Prostate gland (tissue), 2 donors: ENCODE data around the gene CARD19. TPM values are rescaled to one million over a fixed set of nuclear protein-coding genes. Genes with fewer than 3 reads are reported as not detected.

ENCODE experiments used
- DNase-seq: peaks from one replicate; pipeline ENCODE4 v3.0.0-alpha.2; 2019; ENCODE audit warnings: low spot score
- H3K27ac ChIP-seq, 2 donors: fragments of 200-600 bp; sonication (generic); 2 replicates each; pipeline ENCODE4 v1.5.1; 2017 to 2019
- H3K27me3 ChIP-seq: fragments of 200-600 bp; sonication (generic); replicated peaks from 2 replicates; pipeline ENCODE4 v1.5.1; 2019; ENCODE audit not compliant: insufficient read depth
- H3K36me3 ChIP-seq, 2 donors: fragments of 200-600 bp; sonication (generic); 1 replicate in 1 of 2; 2 replicates in 1 of 2; pipeline versions ENCODE4 v1.5.1 to v1.8.1; 2017 to 2019
- H3K4me1 ChIP-seq: fragments of 200-600 bp; sonication (generic); replicated peaks from 2 replicates; pipeline ENCODE4 v1.5.1; 2019
- H3K4me3 ChIP-seq, 2 donors: fragments of 200-600 bp; sonication (generic); 2 replicates each; pipeline ENCODE4 v1.5.1; 2017 to 2019
- H3K9me3 ChIP-seq: fragments of 200-600 bp; sonication (generic); 2 replicates; pipeline ENCODE4 v1.5.1; 2017
- CTCF ChIP-seq, 4 experiments: fragments of 200-600 bp in 2 of 4; fragments of 450-650 bp in 2 of 4; sonication (generic) in 2 of 4; IDR thresholded peaks; 1 replicate in 3 of 4; 2 replicates in 1 of 4; pipeline ENCODE4 v1.5.1; 2016 to 2019; ENCODE audit warnings: antibody characterized with exemption in 4 of 4, mild to moderate bottlenecking in 2 of 4, moderate library complexity in 2 of 4
- POLR2A ChIP-seq: fragments of 450-650 bp; IDR thresholded peaks from one replicate; pipeline ENCODE4 v1.6.1; 2016; ENCODE audit warnings: antibody characterized with exemption, mild to moderate bottlenecking
- POLR2AphosphoS5 ChIP-seq: sonication (generic); formaldehyde crosslinking; IDR thresholded peaks from one replicate; pipeline ENCODE4 v1.6.1; 2017; ENCODE audit warnings: antibody characterized with exemption
- WGBS: methylation state at CpG from one replicate; pipeline ENCODE4 v1.1.5; 2018; 5-methylcytosine and 5-hydroxymethylcytosine counted together
- intact Hi-C: fragments of 100-400 bp; cut with DNase I; formaldehyde crosslinking; loops from one replicate; pipeline ENCODE4 v1.14.2; 2022
- total RNA-seq, 2 donors: library from RNA; depleted of rRNA; stranded (reverse); fragments of >200 nt; gene quantifications; one replicate each; pipeline ENCODE4 v1.1.0, GENCODE V29; 2016

CARD19 gene
- total RNA-seq, 2 donors from 2014 or later = 41.9 to 111 TPM

GRCh38 chr9:93136011-93136440, 40.0 kb downstream of the CARD19 start:
- intact Hi-C loops = loop anchor here (10.0 kb wide), 1 partner anchor 319 kb away; the partner anchor contains the start of genes FAM120A and FAM120AOS
- H3K4me1 ChIP-seq = peaks cover 32% of the 10 kb centered on the region
- H3K27ac ChIP-seq = peak overlapping the region; percentile 11 to 53
- no peaks in the 10 kb centered on the region for H3K36me3 ChIP-seq
- H3K4me3 ChIP-seq = no peak overlapping the region
- DNase-seq = peak; percentile 62
- 22% methylated on average over 11 of the region's 11 CpGs for WGBS
- no peaks in the 10 kb centered on the region for H3K9me3 ChIP-seq
- no peak for TF ChIP-seq CTCF (IDR thresholded peaks at IDR 0.05)
- TF ChIP-seq POLR2AphosphoS5 = peak; percentile 66
- TF ChIP-seq POLR2A = peak; percentile 34
- H3K27me3 ChIP-seq = no peaks in the 10 kb centered on the region

- Histone ChIP-seq H3K9me3 (no peaks in the 10 kb centered on the region), H3K4me1 (peaks cover 20% of the 10 kb centered on the region), H3K4me3 (no peak overlapping the region), H3K27ac (no peak overlapping the region), H3K27me3 (no peaks in the 10 kb centered on the region), H3K36me3 (no peaks in the 10 kb centered on the region)
- TF ChIP-seq CTCF (IDR thresholded peaks at IDR 0.05) = no peak
- TF ChIP-seq POLR2A = no peak
- TF ChIP-seq POLR2AphosphoS5 = no peak
- WGBS = 64% methylated on average over 11 of the region's 11 CpGs
- intact Hi-C loops = loop anchor here (10.0 kb wide), 1 partner anchor 317 kb away; the partner anchor contains the start of genes FAM120A and FAM120AOS
- no peak for DNase-seq
Measured at GRCh38 chr9:93137362-93137761, 41.3 kb downstream of the CARD19 start.

- Histone ChIP-seq H3K4me1 (peaks cover 11% of the 10 kb centered on the region), H3K4me3 (no peak overlapping the region), H3K27ac (no peak overlapping the region), H3K27me3 (no peaks in the 10 kb centered on the region), H3K36me3 (no peaks in the 10 kb centered on the region), H3K9me3 (no peaks in the 10 kb centered on the region)
- no peak for TF ChIP-seq POLR2AphosphoS5
- no peak for TF ChIP-seq POLR2A
- no peak for TF ChIP-seq CTCF (IDR thresholded peaks at IDR 0.05)
- intact Hi-C loops = loop anchor here (10.0 kb wide), 1 partner anchor 317 kb away; the partner anchor contains the start of genes FAM120A and FAM120AOS
- WGBS = 83% methylated on average over 7 of the region's 7 CpGs
- DNase-seq = no peak
Measured at GRCh38 chr9:93138171-93138764, 42.3 kb downstream of the CARD19 start.

GRCh38 chr9:93139365-93140182, 43.6 kb downstream of the CARD19 start:
- H3K27me3 ChIP-seq = no peaks in the 10 kb centered on the region
- peak; percentile 60 for DNase-seq
- H3K27ac ChIP-seq = no peak overlapping the region
- no peak overlapping the region for H3K4me3 ChIP-seq
- H3K9me3 ChIP-seq = no peaks in the 10 kb centered on the region
- WGBS = 64% methylated on average over 13 of the region's 16 CpGs
- intact Hi-C loops = loop anchor here (10.0 kb wide), 1 partner anchor 315 kb away; the partner anchor contains the start of genes FAM120A and FAM120AOS
- H3K36me3 ChIP-seq = no peaks in the 10 kb centered on the region
- H3K4me1 ChIP-seq = peaks cover 8% of the 10 kb centered on the region
- no peak for TF ChIP-seq POLR2AphosphoS5
- TF ChIP-seq CTCF (IDR thresholded peaks at IDR 0.05) = no peak
- no peak for TF ChIP-seq POLR2A
